ENCODE measurements around the gene VAMP2.

VAMP2 gene

DNA sequence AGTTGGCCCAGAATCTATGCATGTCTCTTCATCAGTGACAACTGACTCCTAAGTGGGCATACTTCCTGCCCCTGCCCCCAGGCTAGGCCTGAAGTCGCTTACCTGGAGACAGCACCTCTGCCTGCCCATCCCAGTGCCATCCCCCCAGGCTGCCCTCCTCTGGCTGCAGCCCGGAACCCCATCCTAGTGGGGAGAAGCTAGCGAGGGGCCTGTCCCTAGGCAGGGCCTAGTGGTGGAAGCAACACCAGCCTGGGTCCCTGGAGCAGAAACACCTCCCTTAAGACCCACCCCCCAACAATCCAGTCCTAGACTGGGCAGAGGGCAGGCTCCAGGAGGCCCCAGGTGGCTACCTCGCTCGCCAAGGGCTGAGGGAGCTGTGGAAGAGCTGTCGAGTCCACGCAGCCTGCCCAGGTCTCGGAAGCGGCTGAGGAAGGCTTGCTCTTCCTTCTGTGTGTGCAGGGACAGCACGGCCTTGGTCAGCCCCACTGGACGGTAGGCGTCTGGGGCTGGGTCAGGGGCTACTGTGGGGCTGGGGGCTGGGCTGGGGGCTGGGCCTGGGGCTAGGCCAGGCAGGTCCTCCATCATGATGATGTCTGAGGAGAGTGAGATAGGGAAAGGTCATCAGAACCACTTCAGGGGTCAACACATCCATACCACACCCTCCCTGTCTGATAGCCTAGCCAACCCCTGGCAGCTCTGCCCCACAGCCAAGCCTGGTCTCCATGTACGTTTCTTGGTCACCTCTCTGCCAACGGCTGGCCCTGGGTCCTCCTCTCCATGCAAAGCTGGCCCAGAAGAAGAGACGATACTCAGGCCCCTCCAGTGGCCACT lies 18.1 kb downstream of the VAMP2 start:
- Histone ChIP-seq H3K27me3 (ENCODE audit: insufficient read depth, low read length) (no peaks in the 10 kb centered on the region), H3K4me1 (ENCODE audit: insufficient read depth, low read length, severe bottlenecking) (no peaks in the 10 kb centered on the region), H3K4me3 (ENCODE audit: low read depth, low read length, poor library complexity, severe bottlenecking) (no peak overlapping the region), H3F3A (ENCODE audit: insufficient read depth, low read length) (no peaks in the 10 kb centered on the region), H3K4me2 (ENCODE audit: low read length) (no peak overlapping the region), H3K79me2 (ENCODE audit: insufficient read depth, low read length) (no peaks in the 10 kb centered on the region), H3K9ac (ENCODE audit: low read length) (no peak overlapping the region), H3K27ac (ENCODE audit: low read depth, low read length, poor library complexity, severe bottlenecking) (no peak overlapping the region), H3K9me3 (ENCODE audit: low read length) (no peaks in the 10 kb centered on the region), H2AFZ (ENCODE audit: low read length) (no peak overlapping the region), H3K9me2 (ENCODE audit: low read depth, low read length) (no peaks in the 10 kb centered on the region), H4K20me1 (ENCODE audit: insufficient read depth, low read length) (no peaks in the 10 kb centered on the region), H3K36me3 (ENCODE audit: insufficient read depth, low read length) (peaks cover 55% of the 10 kb centered on the region)
- TF ChIP-seq EZH2 (IDR thresholded peaks at IDR 0.05; ENCODE audit: borderline replicate concordance, low read length): no peak
- TF ChIP-seq, protein P1, sequence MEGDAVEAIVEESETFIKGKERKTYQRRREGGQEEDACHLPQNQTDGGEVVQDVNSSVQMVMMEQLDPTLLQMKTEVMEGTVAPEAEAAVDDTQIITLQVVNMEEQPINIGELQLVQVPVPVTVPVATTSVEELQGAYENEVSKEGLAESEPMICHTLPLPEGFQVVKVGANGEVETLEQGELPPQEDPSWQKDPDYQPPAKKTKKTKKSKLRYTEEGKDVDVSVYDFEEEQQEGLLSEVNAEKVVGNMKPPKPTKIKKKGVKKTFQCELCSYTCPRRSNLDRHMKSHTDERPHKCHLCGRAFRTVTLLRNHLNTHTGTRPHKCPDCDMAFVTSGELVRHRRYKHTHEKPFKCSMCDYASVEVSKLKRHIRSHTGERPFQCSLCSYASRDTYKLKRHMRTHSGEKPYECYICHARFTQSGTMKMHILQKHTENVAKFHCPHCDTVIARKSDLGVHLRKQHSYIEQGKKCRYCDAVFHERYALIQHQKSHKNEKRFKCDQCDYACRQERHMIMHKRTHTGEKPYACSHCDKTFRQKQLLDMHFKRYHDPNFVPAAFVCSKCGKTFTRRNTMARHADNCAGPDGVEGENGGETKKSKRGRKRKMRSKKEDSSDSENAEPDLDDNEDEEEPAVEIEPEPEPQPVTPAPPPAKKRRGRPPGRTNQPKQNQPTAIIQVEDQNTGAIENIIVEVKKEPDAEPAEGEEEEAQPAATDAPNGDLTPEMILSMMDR (IDR thresholded peaks at IDR 0.05; ENCODE audit: low read length): no peak

DNA sequence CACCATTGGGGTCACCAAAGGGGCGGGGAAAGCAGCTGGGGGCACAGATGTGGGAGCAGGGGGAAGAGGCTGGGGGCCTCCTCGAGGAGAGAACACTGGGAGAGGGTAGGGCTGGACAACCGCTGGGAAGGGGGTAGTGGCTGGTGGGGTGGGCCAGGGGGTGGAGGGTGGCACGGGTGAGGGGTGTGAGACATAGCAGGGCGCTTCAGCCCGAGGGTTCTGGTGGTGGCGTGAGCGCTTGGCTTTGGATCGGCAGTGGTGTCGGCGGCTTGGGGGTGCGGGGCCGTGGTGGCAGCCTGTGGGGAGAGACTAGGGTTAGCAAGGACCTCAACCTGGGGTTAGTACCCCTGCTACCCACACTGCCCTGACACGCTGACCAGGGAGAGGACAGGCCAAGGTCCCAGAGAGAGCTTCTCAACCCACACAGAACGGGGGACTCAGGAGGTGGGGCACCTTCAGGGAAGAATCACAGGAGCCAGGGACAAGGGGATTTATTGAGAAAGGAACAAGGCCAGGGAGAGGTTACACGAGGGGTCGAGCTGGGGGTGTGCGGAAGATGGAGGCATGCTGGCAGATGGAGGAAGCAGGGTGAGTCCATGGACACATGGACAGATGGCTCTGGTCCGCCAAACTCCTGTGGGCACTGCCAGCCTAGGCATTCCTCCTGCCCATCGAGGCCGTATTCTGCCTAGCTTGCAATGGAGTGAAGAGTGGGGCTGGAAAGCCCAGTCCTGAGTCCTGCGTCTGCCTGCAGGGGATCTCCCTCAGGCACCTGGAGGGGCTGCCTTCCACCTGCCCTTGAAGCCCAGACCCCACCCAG lies 19.0 kb downstream of the VAMP2 start:
- H3K9ac ChIP-seq (ENCODE audit: low read length): no peak overlapping the region
- H4K20me1 ChIP-seq (ENCODE audit: insufficient read depth, low read length): no peaks in the 10 kb centered on the region
- no peak overlapping the region for H2AFZ ChIP-seq (ENCODE audit: low read length)
- no peaks in the 10 kb centered on the region for H3F3A ChIP-seq (ENCODE audit: insufficient read depth, low read length)
- H3K9me3 ChIP-seq (ENCODE audit: low read length): no peaks in the 10 kb centered on the region
- no peaks in the 10 kb centered on the region for H3K79me2 ChIP-seq (ENCODE audit: insufficient read depth, low read length)
- H3K27me3 ChIP-seq (ENCODE audit: insufficient read depth, low read length): no peaks in the 10 kb centered on the region
- H3K9me2 ChIP-seq (ENCODE audit: low read depth, low read length): no peaks in the 10 kb centered on the region
- H3K4me3 ChIP-seq (ENCODE audit: low read depth, low read length, poor library complexity, severe bottlenecking): no peak overlapping the region
- no peak for TF ChIP-seq EZH2 (IDR thresholded peaks at IDR 0.05; ENCODE audit: borderline replicate concordance, low read length)
- TF ChIP-seq, protein P1 (IDR thresholded peaks at IDR 0.05; ENCODE audit: low read length): no peak
- peaks cover 50% of the 10 kb centered on the region for H3K36me3 ChIP-seq (ENCODE audit: insufficient read depth, low read length)
- H3K27ac ChIP-seq (ENCODE audit: low read depth, low read length, poor library complexity, severe bottlenecking): no peak overlapping the region
- H3K4me1 ChIP-seq (ENCODE audit: insufficient read depth, low read length, severe bottlenecking): no peaks in the 10 kb centered on the region
- no peak overlapping the region for H3K4me2 ChIP-seq (ENCODE audit: low read length)

DNA sequence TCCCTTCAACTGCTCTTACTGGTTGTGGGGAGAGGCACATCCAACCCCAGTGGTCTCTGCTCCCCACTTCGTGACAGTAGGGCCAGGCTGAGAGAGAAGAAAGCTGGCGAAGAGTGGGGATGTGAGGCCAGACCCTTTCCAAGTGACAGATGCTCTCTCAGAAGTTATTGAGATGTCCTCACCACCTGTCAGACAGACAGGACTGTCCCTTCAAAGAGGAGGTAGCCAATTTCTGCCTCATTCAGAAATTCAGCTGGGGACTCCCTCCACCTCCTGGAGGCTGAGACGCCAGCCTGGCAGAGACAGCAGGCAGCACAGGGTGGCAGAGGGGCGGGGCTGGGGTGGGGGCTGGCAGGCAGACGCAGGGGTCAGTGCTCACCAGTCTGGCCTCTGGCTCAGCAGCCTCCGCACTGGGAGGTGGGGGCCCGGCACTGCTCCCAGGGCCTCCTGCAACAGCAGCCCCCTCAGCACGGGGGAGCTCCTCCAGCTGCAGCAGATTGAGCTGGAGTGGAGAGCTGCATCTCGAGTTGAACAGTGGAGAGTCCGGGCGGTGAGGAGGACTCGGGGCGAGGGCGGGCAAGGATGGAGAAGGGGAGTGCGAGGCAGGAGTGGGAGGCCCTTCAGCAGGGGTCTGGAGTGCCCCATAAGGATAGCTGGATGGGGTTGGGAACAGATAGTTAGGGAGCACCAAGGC lies 19.7 kb downstream of the VAMP2 start:
- no peak overlapping the region for H2AFZ ChIP-seq (ENCODE audit: low read length)
- H3K9me3 ChIP-seq (ENCODE audit: low read length): no peaks in the 10 kb centered on the region
- H3K4me2 ChIP-seq (ENCODE audit: low read length): no peak overlapping the region
- no peaks in the 10 kb centered on the region for H4K20me1 ChIP-seq (ENCODE audit: insufficient read depth, low read length)
- peaks cover 44% of the 10 kb centered on the region for H3K36me3 ChIP-seq (ENCODE audit: insufficient read depth, low read length)
- peaks cover 4% of the 10 kb centered on the region for H3K4me1 ChIP-seq (ENCODE audit: insufficient read depth, low read length, severe bottlenecking)
- no peaks in the 10 kb centered on the region for H3F3A ChIP-seq (ENCODE audit: insufficient read depth, low read length)
- H3K27ac ChIP-seq (ENCODE audit: low read depth, low read length, poor library complexity, severe bottlenecking): no peak overlapping the region
- no peak overlapping the region for H3K4me3 ChIP-seq (ENCODE audit: low read depth, low read length, poor library complexity, severe bottlenecking)
- H3K9me2 ChIP-seq (ENCODE audit: low read depth, low read length): no peaks in the 10 kb centered on the region
- H3K9ac ChIP-seq (ENCODE audit: low read length): no peak overlapping the region
- no peaks in the 10 kb centered on the region for H3K79me2 ChIP-seq (ENCODE audit: insufficient read depth, low read length)
- no peak for TF ChIP-seq EZH2 (IDR thresholded peaks at IDR 0.05; ENCODE audit: borderline replicate concordance, low read length)
- TF ChIP-seq, protein P1 (IDR thresholded peaks at IDR 0.05; ENCODE audit: low read length): no peak
- H3K27me3 ChIP-seq (ENCODE audit: insufficient read depth, low read length): no peaks in the 10 kb centered on the region
